Hematopoietic multipotent progenitor cell treated with erythropoietin and hydrocortisone succinate and interleukin-3 and kit ligand, for 8 days (in vitro differentiated cells): Measurements from ENCODE around the gene NETO1.

Experiments
- DNase-seq: peaks from one replicate; pipeline ENCODE4 v3.0.0-alpha.2; 2015

The NETO1 gene

DNA sequence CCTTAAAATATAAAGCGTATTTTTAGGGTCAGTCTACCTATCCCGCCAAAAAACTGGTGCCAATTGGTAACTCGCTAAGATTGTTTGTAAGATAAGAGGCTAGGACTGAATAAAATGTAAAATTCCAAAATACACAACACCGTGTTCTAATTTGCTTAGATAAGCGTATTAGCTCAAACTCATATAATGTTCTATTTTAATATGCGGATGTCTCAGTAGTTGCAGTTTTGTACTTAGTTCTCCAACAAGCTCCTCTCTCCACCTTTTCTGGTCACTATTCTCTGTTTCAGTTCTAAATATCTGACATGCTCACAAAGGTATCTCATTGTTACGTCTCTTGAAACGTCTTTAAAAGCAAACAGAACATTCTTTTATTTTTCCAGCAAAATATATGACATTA is 24.0 kb downstream of the NETO1 start:
- DNase-seq: no peak

DNA sequence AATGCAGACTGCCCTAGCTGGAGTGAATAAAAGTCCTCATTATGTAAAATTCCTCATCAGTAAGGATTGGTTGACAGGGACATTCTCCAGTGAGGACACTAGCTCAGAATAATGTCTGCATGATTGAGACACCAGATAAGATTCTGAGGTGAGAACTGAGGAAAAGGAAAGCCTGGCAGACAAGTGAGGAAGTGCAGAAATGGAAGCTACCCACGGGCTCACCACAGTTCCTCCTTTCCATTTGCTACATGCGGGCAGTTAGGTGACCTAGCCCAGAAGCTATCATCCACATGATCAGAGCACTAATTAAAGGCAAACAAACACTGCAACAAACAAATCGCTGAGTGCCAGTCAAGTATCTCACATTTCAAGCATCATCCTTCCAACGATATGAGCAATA is 27.7 kb downstream of the NETO1 start:
- DNase-seq: no peak

DNA sequence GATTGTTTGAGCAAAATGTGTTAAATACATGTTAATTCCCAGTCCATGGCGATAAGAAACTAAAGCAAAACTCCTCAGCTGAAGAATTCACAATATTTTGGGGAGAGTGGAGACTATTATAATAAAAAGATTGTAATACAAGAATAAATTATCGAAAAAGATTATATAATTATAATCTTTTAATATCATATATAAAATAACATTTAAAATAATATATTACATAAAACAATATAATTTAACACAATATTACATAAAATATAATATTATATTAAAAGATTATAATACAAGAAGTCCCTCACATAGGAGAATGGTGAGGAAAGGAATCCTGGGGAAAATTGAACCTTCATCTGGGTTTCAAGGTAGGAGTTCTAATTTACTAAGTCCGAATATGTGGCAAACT is 33.1 kb downstream of the NETO1 start:
- no peak for DNase-seq

DNA sequence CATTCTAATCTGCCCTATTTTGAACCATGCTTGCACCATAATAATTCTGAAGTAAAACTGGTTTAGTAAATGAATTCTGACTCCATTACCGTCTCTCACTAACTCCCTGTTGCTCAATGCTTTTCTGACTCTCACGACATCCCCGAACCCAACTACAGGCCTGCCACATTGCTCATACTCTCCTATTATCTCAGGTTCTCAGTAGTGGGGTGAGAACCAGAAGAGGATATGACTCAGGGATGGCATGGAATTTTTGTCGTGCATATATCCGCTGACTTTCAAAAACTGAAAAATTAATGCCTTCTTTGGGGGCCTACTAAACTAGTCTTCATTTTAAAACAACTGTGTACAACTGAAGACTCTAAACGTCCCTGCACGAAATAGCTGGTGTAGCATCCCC is 34.3 kb downstream of the NETO1 start:
- no peak for DNase-seq

DNA sequence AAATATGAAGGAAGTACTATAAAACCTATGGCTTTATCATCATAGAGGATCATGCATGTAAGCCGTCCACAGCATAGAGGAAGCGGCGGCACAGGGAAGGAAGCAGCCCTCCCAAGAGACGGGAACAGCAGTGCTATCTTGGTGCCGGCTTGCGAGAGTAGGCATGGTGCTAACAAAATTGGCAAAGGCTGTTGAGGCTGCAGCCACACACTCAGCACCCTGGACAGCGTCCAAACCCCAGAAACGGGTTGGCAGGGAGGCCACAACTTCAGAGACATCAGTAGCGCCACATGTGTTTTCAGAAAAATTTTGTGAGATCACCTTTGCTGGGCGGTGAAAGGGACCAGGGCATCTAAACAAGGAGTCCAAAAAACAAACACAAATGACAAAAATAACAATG is 37.7 kb downstream of the NETO1 start:
- DNase-seq: no peak

DNA sequence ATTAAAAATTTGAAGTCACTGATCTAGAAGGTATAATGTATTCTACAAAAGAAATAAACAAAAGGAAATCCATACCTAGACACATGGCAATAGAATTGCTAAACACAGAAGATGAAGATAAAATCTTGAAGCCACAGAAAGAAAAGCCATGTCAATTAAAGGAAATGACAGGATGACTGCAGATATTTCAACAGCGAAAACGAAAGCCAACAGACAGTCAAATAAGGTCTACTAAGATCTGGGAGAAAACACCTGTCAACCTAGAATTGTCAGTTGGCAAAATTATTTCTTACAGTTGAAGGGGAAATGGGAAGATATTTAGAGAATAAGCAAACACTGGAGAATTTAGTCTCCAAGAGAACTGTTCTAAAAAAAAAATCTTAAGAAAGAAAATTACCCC is 39.2 kb downstream of the NETO1 start:
- no peak for DNase-seq

DNA sequence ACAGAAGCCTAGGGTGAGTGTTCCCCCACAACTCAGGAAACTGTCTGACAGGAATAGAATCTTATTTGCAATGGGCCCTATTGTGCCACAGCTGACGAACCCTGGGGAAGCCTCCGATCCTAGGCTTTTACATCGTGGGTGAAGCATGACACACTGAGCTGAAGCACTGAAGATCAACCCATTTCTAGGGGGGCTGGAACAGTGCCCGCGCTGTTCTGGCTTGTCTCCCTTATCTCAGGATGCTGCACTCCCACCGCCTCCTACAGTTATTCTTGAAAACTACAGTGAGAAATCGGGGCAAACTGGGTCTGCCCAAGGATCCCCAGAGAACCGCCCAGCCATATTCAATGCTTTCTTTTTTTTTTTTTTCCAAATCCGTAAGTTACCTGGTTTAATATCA is 41.1 kb downstream of the NETO1 start:
- no peak for DNase-seq

DNA sequence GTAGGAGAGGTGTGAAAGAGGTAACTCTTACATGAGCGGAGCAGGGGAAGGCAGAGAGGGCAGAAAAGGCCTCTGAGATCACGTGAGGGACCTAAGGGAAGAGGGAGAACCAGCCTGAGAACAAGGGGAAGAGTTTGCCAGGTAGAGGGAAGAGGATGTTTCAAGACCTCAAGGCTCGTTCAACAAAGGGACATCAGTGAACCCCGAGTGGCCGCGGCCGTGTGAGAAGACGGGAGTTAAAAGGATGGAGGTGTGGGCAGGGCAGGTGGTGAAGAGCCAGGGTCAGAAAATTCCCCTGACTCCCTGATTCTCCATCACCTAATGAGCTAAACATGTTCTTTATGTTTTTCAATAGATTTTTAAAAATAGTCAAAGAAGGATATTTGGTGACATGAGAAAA is 44.4 kb downstream of the NETO1 start:
- no peak for DNase-seq

DNA sequence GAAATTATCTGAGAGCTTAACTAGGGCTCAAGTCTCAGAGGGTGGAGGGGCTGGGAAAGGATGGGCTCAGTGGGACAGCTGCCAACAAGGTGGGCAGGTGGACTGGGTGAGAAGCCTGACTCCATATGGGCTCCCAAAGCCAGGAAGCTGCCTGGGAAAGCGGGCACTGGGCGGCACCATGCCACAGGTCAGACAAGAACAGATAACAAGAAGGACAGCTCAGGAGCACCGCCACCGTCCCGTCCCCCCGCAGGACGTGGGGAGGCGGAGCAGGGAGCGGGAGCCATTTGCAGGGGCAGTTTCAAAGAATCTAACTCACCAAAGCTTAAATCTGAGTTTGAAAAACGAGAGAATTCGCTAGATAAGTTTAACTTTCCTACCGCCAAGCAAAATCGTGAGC is 45.6 kb downstream of the NETO1 start:
- no peak for DNase-seq

DNA sequence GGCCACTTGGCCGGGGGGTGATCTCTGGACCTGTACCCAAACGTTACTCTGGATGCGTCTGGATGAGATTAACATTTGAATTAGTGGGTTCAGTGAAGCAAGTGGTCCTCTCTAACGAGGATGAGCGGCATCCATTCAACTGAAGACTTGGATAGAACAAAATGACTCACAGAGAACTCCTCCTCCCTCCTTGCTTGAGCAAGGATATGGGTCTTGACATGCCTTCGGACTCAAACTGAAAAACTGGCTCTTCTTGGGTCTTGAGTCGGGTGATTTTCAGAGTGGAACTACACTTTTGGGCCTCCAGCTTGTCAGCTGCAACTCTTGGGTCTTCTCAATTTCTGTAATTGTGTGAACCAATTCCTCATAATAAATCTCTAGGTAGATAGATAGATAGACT is 47.2 kb downstream of the NETO1 start:
- no peak for DNase-seq

DNA sequence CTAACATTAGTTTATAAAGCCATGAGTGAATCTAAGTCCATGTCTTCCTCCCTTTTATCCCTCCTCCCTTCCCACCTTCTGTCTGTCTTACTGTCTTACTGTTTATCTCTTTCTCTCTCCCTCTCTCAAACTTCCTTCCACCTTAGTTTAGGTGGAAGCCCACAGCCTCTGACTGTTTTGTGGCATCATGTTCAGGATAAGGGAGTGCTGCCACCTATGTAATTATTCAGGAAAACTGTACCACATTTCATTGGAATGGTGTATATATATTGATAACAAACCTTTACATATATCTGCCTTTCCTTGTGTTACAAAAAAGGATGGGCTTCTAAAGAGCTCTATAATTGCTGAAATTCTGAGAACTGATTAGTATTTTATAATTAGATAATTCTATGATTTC is 48.7 kb downstream of the NETO1 start:
- DNase-seq: no peak

DNA sequence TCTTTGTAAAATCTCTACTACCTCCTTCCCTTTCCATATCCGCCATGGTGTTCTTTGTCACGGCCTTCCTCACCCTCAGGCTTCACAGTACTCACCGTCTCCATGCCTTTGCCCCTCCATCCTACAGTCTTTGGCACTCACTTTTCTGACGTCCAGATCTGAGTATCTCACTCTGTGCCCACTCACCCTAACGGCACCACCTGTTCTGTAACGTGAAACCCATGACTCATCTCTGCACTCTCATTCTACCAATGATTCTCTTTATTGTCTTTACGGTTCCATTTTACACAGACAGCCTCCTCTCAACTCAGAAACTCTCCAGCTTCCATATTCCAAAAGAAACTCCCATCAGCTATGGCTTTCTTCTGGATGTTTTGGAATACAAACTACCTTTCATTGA is 56.7 kb downstream of the NETO1 start:
- DNase-seq: no peak

DNA sequence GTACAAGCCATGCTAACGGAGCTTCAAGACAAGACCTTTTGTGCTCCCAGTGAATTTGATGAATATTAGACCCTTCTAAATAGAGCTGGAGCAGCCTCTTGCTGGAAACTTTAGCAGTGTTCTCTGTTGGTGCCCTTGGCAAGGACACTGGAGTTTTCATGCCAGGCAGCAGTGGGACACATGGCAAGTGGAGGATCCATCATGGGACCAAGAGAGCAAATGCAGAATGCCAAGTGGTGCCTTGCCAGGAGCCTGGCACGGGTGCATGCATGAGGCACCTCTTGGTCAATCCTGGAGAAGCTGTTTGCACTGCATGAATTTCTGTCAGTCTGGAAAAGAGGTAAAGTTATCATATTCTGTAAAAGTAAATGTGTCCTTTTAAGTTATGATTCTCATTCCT is 59.1 kb downstream of the NETO1 start:
- DNase-seq: no peak

DNA sequence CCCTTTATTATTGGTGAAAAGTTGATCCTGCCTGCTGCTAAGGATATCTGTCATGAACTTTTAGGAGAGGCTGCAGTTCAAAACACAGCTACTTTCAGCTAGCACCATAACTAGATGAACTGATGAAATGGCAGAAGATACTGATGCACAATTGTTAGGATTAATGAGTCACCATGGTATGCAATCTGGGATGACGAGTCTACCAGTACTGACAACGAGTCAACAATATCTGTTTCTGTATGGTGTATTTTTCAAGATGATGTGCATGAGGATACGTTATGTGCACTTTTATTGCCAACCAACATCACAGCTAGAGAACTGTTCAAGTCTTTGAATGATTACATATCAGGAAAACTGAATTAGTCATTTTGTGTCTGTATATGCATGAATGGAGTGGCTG is 68.7 kb downstream of the NETO1 start:
- no peak for DNase-seq

DNA sequence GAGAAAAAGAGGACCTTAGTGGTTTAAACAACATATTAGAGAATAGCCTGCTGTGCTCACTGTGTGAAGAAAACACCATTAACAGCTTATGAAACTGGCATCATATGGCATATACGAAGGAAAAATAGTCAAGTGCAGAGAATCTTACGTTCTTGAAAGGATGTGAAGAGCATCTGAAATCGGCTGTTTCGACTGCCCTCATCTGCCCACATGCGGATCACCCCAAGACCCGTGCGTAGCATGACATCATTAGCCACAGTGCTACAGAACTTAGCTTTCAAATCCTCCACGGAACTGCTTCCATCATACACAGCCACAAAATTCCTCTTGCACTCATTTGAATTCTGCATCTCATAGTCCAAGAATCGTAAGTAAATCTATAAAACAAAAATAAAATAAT is 84.3 kb downstream of the NETO1 start:
- no peak for DNase-seq

DNA sequence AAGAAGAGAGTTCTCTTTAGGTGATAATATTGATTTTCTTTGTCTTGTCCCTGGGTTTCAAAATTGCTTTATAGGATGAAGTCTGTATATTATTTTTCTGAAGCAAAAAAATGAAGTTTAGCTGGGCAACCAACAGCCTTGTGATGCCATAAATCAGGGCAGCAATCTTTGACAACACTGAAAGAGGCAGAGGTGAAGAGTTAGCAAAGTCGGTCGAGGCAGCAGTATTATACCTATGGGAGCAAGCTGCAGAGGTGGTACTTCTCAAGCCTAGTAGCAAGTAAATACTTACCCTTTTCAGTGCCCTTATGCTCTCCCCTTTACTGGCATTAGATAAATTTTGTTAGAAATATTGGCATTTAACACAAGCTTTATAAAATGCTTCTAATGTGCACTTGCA is 92.9 kb downstream of the NETO1 start:
- DNase-seq: no peak

DNA sequence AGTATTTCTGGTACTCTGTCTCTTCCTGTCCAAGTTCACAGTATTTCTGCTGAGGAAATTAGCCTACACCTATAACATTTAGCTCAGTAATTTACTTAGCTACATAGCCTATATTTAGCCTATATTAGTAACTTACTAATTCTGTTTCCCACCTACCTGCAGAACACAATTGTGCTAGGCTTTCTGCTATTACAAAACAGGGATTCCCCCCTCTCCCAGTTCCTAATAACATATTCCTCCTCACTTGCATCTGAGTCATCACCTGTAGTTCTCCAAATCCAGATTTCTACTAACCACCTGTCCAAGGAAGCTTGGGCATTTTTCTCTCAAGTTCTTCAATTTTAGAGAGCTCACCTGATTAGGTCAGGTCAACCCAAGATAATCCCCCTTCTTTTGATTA is 94.9 kb downstream of the NETO1 start:
- DNase-seq: no peak

DNA sequence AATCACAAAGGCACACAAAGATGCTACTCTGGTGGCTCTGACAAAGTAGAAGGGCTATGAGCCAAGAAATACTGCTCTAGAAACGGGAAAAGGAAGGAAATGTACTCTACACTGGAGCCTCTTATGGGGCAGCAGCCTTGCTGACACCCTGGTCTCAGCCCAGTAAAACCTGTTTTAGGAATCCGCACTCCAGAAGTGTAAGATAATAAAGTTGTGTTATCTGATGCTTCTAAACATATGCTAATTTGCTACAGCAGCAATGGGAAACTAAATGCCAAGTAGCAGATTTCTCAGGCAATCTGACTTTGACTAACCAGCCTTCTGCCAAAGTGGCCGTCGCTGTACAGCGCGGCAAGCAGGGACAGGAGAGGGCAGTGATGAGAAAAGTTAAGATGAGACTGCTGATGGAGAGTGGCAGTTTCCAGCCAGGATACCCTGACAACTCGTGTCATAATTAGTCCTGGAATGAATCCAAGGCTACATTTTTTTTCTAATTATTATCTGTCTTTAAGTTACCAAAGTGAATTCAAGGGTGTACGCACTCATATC is 99.0 kb downstream of the NETO1 start:
- no peak for DNase-seq

DNA sequence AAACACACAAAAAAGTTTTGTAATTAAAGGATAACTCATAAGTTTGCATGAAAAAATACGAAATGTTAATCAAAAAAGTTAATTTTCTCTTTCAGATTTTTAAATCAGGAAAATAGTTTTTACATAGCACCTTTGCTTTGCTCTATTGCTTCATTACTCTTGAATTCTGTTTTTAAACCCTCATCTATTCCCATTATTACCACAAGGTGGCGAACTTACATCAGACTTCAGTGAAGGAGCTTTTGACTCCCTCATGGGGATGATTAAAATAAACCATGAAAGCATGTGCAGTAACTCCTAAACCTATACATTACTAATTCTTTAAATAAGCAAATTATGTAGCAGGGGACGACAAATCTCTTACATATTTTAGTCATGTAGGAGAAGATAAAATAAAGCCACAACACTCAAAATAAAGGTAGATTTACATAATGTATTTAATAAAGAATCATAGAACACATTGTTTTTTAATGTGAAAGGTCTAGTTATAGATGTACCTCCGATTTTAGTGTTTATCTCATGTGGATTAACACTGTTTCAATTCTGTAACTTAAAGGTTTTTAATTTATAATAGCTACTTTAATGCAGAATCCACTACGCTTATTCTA is 105.2 kb downstream of the NETO1 start:
- DNase-seq: peak; percentile 65

DNA sequence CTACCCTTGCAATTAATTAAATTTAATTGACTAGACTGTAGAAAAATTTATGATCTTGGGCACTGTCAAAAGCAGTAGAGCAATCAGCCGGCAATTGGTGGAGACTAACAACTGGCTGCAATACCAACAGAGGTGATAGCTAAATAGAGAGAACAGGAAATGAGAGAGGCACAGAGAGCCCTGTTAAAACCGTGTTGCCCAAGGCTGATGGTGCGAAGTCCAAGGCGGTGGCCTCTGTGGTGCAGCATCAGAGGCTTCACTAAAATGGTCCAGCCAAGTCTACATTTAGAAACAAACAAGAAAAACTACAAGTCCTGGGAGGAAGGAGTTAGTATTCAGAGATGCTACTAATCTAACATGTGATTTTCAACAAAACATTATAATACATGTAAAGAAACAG is 115.6 kb downstream of the NETO1 start:
- no peak for DNase-seq

DNA sequence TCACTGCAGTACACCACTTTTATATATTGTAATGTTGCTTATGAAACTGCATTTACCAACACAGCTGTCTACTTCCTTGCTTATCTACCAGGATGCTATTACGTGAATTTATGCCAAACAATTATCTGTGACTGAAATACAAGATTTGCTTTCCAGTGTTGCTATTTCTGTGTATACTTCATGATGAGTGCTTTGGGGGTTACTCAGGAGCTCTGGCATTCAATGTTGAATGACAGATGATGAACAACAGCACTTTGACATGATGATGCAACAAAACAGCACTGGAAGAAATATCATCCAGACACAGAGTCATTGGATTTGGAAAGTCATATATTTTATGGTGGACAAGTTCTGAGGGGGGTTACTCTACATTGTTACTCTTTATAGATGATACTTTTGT is 125.8 kb downstream of the NETO1 start:
- DNase-seq: no peak

DNA sequence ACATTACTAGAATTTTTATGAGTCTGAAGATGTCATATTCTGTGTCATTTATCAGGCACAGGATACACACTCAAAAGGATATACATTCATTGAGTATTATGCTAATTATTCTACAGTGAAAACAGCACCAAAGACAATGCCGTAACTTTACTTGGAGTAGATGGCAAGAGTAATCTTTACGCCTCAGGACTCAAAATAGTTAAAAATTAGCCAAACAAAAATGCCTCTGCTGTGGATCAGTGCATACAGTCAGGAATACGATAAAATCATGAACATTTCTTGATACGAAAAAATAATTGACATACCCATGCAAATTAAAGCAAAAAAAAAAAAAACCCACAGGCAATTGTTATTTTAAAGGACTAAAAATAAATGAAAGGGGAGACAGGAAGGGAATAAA is 129.7 kb downstream of the NETO1 start:
- DNase-seq: no peak

DNA sequence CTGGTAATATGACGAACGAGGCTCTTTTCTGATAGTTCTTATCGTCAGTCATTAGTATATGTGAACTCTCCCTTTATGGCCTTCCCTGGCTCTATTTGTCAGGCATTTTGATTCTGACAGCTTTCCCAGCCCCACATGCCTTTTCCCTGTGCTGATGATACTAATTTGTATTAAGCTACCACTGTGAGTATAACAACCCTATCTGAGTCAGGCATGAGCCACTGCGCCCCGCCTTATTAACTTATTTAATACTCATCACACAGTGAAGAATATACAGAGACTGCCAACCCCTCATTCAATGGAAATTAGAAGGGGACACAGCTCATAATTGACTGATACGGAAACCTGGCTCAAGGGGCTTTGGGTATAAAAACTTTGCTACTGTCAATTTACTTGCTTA is 140.0 kb downstream of the NETO1 start:
- no peak for DNase-seq

DNA sequence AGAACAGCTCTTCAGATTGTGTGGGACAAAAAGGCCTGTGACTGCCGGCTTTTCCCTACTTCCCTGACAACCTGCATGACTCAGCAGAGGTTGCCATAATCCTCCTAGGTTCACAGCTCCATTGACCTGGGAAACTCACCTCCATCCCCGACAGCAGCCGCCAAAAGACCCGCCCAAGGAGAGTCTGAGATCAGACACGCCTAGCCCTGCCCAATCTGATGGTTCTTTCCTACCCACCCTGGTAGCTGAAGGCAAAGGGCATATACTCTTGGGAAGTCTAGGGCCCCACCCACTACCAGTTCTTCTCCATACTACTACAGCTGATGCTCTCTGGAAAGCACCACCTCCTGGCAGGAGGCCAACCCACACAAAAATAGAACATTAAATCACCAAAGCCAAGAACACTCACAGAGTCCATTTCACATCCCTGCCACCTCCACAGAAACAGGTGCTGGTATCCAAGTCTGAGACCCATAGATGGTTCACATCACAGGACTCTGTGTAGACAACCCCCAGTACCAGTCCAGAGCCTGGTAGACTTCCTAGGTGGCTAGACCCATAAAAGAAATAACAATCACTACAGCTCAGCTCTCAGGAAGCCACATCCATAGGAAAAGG is 140.6 kb downstream of the NETO1 start:
- no peak for DNase-seq

DNA sequence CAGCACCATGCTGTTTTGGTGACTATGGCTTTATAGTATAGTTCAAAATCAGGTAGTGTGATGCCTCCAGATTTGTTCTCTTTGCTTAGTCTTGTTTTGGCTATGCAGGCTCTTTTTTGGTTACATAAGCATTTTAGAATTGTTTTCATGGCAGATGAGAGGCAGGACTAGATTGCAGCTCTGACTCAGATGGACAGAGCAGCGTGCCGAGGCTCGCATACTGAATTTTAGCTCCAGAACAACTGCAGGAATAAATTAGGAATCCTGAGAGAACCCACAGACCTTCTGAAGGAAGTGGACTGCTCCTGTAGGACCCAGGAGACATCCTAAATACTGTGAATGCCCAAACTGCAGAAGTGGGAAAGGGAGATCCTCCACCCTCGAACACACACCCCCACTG is 141.6 kb downstream of the NETO1 start:
- DNase-seq: no peak
